GM23338 (cell line): ENCODE measurements around the gene SPATA13. TPM values are rescaled to one million over a fixed set of nuclear protein-coding genes. Genes with fewer than 3 reads are reported as not detected.

Source experiments
- ATAC-seq: fragments of 200-7000 bp; cut with Tn5 transposase; 3 replicates; pipeline ENCODE4 v1.9.1; 2020
- DNase-seq: peaks from one replicate; pipeline ENCODE4 v3.0.0-alpha.2; 2015; ENCODE audit warnings: low spot score
- H2AFZ ChIP-seq: fragments of 200-600 bp; sonication (generic); 2 replicates; pipeline ENCODE4 v1.8.0; 2016; ENCODE audit warnings: antibody characterized with exemption, mild to moderate bottlenecking, moderate library complexity
- H3F3A ChIP-seq: fragments of 200-600 bp; sonication (generic); replicated peaks from 2 replicates; pipeline ENCODE4 v1.8.0; 2017; ENCODE audit warnings: antibody characterized with exemption, mixed run types, low read depth
- H3K27ac ChIP-seq: fragments of 200-600 bp; sonication (generic); 2 replicates; pipeline ENCODE4 v1.6.1; 2016; ENCODE audit warnings: low read depth
- H3K27me3 ChIP-seq: fragments of 200-600 bp; sonication (generic); 2 replicates; pipeline ENCODE4 v1.8.0; 2016; ENCODE audit warnings: mild to moderate bottlenecking, mixed run types, moderate library complexity; ENCODE audit not compliant: insufficient read depth
- H3K36me3 ChIP-seq: fragments of 200-600 bp; sonication (generic); 2 replicates; pipeline ENCODE4 v1.8.0; 2016; ENCODE audit warnings: mild to moderate bottlenecking; ENCODE audit not compliant: insufficient read depth
- H3K4me1 ChIP-seq: fragments of 200-600 bp; sonication (generic); 2 replicates; pipeline ENCODE4 v1.8.0; 2016; ENCODE audit warnings: mild to moderate bottlenecking, moderate library complexity; ENCODE audit not compliant: insufficient read depth
- H3K4me2 ChIP-seq: fragments of 200-600 bp; sonication (generic); 2 replicates; pipeline ENCODE4 v1.7.1; 2017; ENCODE audit warnings: mixed run types
- H3K4me3 ChIP-seq: fragments of 200-600 bp; sonication (generic); 2 replicates; pipeline ENCODE4 v1.6.1; 2016; ENCODE audit warnings: mixed run types
- H3K79me2 ChIP-seq: fragments of 200-600 bp; sonication (generic); replicated peaks from 2 replicates; pipeline ENCODE4 v1.8.0; 2017; ENCODE audit warnings: mild to moderate bottlenecking; ENCODE audit not compliant: insufficient read depth
- H3K9me2 ChIP-seq: fragments of 200-600 bp; sonication (generic); 2 replicates; pipeline ENCODE4 v1.8.0; 2017; ENCODE audit not compliant: insufficient read depth
- H4K20me1 ChIP-seq: fragments of 200-600 bp; sonication (generic); replicated peaks from 2 replicates; pipeline ENCODE4 v1.8.0; 2017; ENCODE audit warnings: mild to moderate bottlenecking; ENCODE audit not compliant: insufficient read depth
- H3K27ac Mint-ChIP-seq: 2 replicates; pipeline ENCODE4 v1.8.0; 2020; ENCODE audit warnings: inconsistent platforms, mild to moderate bottlenecking, moderate library complexity, mixed read lengths
- H3K27me3 Mint-ChIP-seq: 3 replicates; pipeline ENCODE4 v1.8.0; 2022; ENCODE audit warnings: low read depth, mild to moderate bottlenecking, moderate library complexity, mixed read lengths, inconsistent platforms; ENCODE audit not compliant: insufficient read depth, poor library complexity
- H3K36me3 Mint-ChIP-seq: 3 replicates; pipeline ENCODE4 v1.8.0; 2021; ENCODE audit warnings: low read depth, mild to moderate bottlenecking, inconsistent platforms, moderate library complexity, mixed read lengths
- H3K4me1 Mint-ChIP-seq: 3 replicates; pipeline ENCODE4 v1.8.0; 2020; ENCODE audit warnings: mild to moderate bottlenecking, inconsistent platforms, mixed read lengths
- H3K4me3 Mint-ChIP-seq: 3 replicates; pipeline ENCODE4 v1.8.0; 2021; ENCODE audit warnings: moderate library complexity, mild to moderate bottlenecking, inconsistent platforms, mixed read lengths
- H3K9me3 Mint-ChIP-seq: 3 replicates; pipeline ENCODE4 v1.8.0; 2020; ENCODE audit warnings: moderate library complexity, mild to moderate bottlenecking, inconsistent platforms, mixed read lengths
- EZH2phosphoT487 ChIP-seq: fragments of 200-600 bp; sonication (generic); IDR thresholded peaks from one replicate; pipeline ENCODE4 v1.8.1; 2018; ENCODE audit warnings: antibody characterized with exemption; ENCODE audit not compliant: unreplicated experiment
- JUNB ChIP-seq: IDR thresholded peaks from one replicate; pipeline ENCODE4 v1.6.1; 2016; ENCODE audit warnings: antibody characterized with exemption; ENCODE audit not compliant: unreplicated experiment
- NANOG ChIP-seq: IDR thresholded peaks from 2 replicates; pipeline ENCODE4 v1.6.1; 2016; ENCODE audit warnings: antibody characterized with exemption, borderline replicate concordance
- POLR2AphosphoS5 ChIP-seq: IDR thresholded peaks from 2 replicates; pipeline ENCODE4 v1.6.1; 2016; ENCODE audit warnings: antibody characterized with exemption, low read depth
- ZNF331 ChIP-seq: fragments of 250-450 bp; sonication (Bioruptor Pico); IDR thresholded peaks from 2 replicates; pipeline ENCODE4 v1.5.0; 2020; ENCODE audit warnings: low read depth, mild to moderate bottlenecking, moderate library complexity
- polyA plus RNA-seq: library from polyadenylated mRNA; unstranded; fragments of >200 nt; fragmentation: Nextera tagmentation; extraction: Ambion mirVana; gene quantifications from 2 replicates; pipeline ENCODE4 v1.2.1, GENCODE V29; 2016
- total RNA-seq: library from RNA; depleted of rRNA; stranded (reverse); fragments of >200 nt; shearing (Covaris generic); gene quantifications from 2 replicates; pipeline ENCODE4 v1.2.3, GENCODE V29; 2014
- TF ChIP-seq, protein P1 (sequence below), 2 experiments: fragments of 200-600 bp in 1 of 2; sonication (generic) in 1 of 2; conservative IDR thresholded peaks; 2 replicates each; pipeline versions ENCODE4 v1.5.1 to v1.6.1; 2016 to 2017; ENCODE audit warnings: antibody characterized with exemption in 2 of 2, low read depth in 2 of 2, mild to moderate bottlenecking in 2 of 2, moderate library complexity in 1 of 2
- TF ChIP-seq, protein P2 (sequence below): IDR thresholded peaks from 2 replicates; pipeline ENCODE4 v1.6.1; 2016; ENCODE audit warnings: antibody characterized with exemption
- TF ChIP-seq, protein P3 (sequence below): fragments of 250-450 bp; sonication (Bioruptor Pico); IDR thresholded peaks from 2 replicates; pipeline ENCODE4 v1.5.0; 2020; ENCODE audit warnings: mild to moderate bottlenecking, moderate library complexity

The SPATA13 gene
- total and polyA plus RNA-seq, 2 experiments from 2014 or later: 11.9 to 45.7 TPM

DNA sequence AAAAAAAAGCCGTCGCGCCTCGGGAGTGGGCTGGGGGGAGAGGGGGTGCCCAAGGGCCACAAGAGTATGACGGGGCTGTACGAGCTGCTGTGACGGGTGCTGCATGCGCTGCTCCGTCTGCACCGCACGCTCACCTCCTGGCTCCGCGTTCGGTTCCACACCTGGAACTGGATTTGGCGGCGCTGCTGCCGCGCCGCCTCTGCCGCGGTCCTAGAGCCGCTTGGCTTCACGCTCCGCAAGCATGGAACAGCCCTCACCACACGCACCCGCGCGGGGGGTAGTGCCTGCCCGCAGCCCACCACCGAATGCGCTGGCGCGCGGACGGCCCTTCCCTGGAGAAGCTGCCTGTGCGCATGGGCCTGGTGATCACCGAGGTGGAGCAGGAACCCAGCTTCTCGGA is 167.6 kb downstream of the SPATA13 start:
- H3K36me3 Mint-ChIP-seq: no peaks in the 10 kb centered on the region
- Histone ChIP-seq H3F3A (no peaks in the 10 kb centered on the region), H3K27me3 (peaks cover 10% of the 10 kb centered on the region), H3K4me3 (peak overlapping the region; percentile 29; the same call in 1 of the 2 replicates), H3K27ac (no peak overlapping the region), H2AFZ (no peak overlapping the region; the same call in 1 of the 2 replicates), H3K9me2 (no peaks in the 10 kb centered on the region), H3K79me2 (no peaks in the 10 kb centered on the region), H4K20me1 (no peaks in the 10 kb centered on the region), H3K4me1 (no peaks in the 10 kb centered on the region), H3K36me3 (no peaks in the 10 kb centered on the region), H3K4me2 (no peak overlapping the region)
- peaks cover 9% of the 10 kb centered on the region for H3K27me3 Mint-ChIP-seq
- no peak overlapping the region for H3K27ac Mint-ChIP-seq
- H3K4me1 Mint-ChIP-seq: no peaks in the 10 kb centered on the region
- no peaks in the 10 kb centered on the region; the same call in 2 of the 3 replicates for H3K9me3 Mint-ChIP-seq
- peak; percentile 34 for DNase-seq
- peak; percentile 88 for ATAC-seq
- TF ChIP-seq NANOG (no peak), POLR2AphosphoS5 (no peak), JUNB (no peak), EZH2phosphoT487 (no peak), ZNF331 (no peak)
- TF ChIP-seq, protein P1, sequence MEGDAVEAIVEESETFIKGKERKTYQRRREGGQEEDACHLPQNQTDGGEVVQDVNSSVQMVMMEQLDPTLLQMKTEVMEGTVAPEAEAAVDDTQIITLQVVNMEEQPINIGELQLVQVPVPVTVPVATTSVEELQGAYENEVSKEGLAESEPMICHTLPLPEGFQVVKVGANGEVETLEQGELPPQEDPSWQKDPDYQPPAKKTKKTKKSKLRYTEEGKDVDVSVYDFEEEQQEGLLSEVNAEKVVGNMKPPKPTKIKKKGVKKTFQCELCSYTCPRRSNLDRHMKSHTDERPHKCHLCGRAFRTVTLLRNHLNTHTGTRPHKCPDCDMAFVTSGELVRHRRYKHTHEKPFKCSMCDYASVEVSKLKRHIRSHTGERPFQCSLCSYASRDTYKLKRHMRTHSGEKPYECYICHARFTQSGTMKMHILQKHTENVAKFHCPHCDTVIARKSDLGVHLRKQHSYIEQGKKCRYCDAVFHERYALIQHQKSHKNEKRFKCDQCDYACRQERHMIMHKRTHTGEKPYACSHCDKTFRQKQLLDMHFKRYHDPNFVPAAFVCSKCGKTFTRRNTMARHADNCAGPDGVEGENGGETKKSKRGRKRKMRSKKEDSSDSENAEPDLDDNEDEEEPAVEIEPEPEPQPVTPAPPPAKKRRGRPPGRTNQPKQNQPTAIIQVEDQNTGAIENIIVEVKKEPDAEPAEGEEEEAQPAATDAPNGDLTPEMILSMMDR (conservative IDR thresholded peaks at IDR 0.05; ENCODE audit: low read depth in 2 of 2): no peak
- TF ChIP-seq, protein P2, sequence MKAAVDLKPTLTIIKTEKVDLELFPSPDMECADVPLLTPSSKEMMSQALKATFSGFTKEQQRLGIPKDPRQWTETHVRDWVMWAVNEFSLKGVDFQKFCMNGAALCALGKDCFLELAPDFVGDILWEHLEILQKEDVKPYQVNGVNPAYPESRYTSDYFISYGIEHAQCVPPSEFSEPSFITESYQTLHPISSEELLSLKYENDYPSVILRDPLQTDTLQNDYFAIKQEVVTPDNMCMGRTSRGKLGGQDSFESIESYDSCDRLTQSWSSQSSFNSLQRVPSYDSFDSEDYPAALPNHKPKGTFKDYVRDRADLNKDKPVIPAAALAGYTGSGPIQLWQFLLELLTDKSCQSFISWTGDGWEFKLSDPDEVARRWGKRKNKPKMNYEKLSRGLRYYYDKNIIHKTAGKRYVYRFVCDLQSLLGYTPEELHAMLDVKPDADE: no peak
- TF ChIP-seq, protein P3, sequence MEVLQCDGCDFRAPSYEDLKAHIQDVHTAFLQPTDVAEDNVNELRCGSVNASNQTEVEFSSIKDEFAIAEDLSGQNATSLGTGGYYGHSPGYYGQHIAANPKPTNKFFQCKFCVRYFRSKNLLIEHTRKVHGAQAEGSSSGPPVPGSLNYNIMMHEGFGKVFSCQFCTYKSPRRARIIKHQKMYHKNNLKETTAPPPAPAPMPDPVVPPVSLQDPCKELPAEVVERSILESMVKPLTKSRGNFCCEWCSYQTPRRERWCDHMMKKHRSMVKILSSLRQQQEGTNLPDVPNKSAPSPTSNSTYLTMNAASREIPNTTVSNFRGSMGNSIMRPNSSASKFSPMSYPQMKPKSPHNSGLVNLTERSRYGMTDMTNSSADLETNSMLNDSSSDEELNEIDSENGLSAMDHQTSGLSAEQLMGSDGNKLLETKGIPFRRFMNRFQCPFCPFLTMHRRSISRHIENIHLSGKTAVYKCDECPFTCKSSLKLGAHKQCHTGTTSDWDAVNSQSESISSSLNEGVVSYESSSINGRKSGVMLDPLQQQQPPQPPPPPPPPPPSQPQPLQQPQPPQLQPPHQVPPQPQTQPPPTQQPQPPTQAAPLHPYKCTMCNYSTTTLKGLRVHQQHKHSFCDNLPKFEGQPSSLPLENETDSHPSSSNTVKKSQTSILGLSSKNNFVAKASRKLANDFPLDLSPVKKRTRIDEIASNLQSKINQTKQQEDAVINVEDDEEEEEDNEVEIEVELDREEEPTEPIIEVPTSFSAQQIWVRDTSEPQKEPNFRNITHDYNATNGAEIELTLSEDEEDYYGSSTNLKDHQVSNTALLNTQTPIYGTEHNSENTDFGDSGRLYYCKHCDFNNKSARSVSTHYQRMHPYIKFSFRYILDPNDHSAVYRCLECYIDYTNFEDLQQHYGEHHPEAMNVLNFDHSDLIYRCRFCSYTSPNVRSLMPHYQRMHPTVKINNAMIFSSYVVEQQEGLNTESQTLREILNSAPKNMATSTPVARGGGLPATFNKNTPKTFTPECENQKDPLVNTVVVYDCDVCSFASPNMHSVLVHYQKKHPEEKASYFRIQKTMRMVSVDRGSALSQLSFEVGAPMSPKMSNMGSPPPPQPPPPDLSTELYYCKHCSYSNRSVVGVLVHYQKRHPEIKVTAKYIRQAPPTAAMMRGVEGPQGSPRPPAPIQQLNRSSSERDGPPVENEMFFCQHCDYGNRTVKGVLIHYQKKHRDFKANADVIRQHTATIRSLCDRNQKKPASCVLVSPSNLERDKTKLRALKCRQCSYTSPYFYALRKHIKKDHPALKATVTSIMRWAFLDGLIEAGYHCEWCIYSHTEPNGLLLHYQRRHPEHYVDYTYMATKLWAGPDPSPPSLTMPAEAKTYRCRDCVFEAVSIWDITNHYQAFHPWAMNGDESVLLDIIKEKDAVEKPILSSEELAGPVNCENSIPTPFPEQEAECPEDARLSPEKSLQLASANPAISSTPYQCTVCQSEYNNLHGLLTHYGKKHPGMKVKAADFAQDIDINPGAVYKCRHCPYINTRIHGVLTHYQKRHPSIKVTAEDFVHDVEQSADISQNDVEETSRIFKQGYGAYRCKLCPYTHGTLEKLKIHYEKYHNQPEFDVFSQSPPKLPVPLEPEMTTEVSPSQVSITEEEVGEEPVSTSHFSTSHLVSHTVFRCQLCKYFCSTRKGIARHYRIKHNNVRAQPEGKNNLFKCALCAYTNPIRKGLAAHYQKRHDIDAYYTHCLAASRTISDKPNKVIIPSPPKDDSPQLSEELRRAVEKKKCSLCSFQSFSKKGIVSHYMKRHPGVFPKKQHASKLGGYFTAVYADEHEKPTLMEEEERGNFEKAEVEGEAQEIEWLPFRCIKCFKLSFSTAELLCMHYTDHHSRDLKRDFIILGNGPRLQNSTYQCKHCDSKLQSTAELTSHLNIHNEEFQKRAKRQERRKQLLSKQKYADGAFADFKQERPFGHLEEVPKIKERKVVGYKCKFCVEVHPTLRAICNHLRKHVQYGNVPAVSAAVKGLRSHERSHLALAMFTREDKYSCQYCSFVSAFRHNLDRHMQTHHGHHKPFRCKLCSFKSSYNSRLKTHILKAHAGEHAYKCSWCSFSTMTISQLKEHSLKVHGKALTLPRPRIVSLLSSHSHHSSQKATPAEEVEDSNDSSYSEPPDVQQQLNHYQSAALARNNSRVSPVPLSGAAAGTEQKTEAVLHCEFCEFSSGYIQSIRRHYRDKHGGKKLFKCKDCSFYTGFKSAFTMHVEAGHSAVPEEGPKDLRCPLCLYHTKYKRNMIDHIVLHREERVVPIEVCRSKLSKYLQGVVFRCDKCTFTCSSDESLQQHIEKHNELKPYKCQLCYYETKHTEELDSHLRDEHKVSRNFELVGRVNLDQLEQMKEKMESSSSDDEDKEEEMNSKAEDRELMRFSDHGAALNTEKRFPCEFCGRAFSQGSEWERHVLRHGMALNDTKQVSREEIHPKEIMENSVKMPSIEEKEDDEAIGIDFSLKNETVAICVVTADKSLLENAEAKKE (CRISPR knock-in tag): no peak
- peak overlapping the region; percentile 53; the same call in 2 of the 3 replicates for H3K4me3 Mint-ChIP-seq
